ENCODE results near the gene ARL2.

ARL2 gene

DNA sequence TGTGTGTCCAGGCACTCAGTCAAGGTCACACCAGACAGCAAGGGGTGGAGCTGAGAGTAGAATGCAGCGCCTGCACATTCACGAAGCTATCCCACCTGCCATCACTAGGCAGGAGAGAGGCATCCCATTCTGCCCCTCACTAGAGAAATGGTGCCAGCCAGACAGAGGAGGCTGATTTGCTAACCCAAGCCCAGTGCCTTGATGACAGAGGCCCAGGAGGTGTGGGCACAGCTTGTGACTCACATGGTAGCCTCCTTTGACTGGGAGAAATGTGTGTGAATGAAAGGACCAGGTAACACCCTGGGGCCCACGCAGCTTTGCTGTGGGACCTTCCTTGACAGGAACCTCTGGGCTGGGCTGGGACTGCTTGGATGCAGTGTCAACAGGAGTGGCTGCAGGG is 49.6 kb downstream of the ARL2 start:
- TF ChIP-seq CTCF (IDR thresholded peaks at IDR 0.05; ENCODE audit: insufficient read depth, missing control alignments), result no peak
- FAIRE-seq (no peak), DNase-seq (ENCODE audit: insufficient read length, low spot score) (no peak)

GRCh38 chr11:65064847-65065240 is 50.9 kb downstream of the ARL2 start:
- FAIRE-seq, result no peak
- no peak for DNase-seq (ENCODE audit: insufficient read length, low spot score)
- no peak for TF ChIP-seq CTCF (IDR thresholded peaks at IDR 0.05; ENCODE audit: insufficient read depth, missing control alignments)

GRCh38 chr11:65065851-65066250 is 51.9 kb downstream of the ARL2 start:
- FAIRE-seq (no peak), DNase-seq (ENCODE audit: insufficient read length, low spot score) (no peak)
- no peak for TF ChIP-seq CTCF (IDR thresholded peaks at IDR 0.05; ENCODE audit: insufficient read depth, missing control alignments)

- TF ChIP-seq CTCF (IDR thresholded peaks at IDR 0.05; ENCODE audit: insufficient read depth, missing control alignments), result no peak
- DNase-seq (ENCODE audit: insufficient read length, low spot score) (no peak), FAIRE-seq (no peak)
Measured at GRCh38 chr11:65066315-65066714, 52.4 kb downstream of the ARL2 start.

- no peak for TF ChIP-seq CTCF (IDR thresholded peaks at IDR 0.05; ENCODE audit: insufficient read depth, missing control alignments)
- no peak for DNase-seq (ENCODE audit: insufficient read length, low spot score)
- no peak for FAIRE-seq
Measured at GRCh38 chr11:65066805-65067291, 52.9 kb downstream of the ARL2 start.

GRCh38 chr11:65067446-65067845 is 53.5 kb downstream of the ARL2 start:
- DNase-seq (ENCODE audit: insufficient read length, low spot score) (no peak), FAIRE-seq (no peak)
- TF ChIP-seq CTCF (IDR thresholded peaks at IDR 0.05; ENCODE audit: insufficient read depth, missing control alignments), result no peak

GRCh38 chr11:65069217-65069616 is 55.3 kb downstream of the ARL2 start:
- FAIRE-seq (no peak), DNase-seq (ENCODE audit: insufficient read length, low spot score) (no peak)
- no peak for TF ChIP-seq CTCF (IDR thresholded peaks at IDR 0.05; ENCODE audit: insufficient read depth, missing control alignments)

Measured in D721Med (cell line).